ENCODE data around the gene FBXO48.

FBXO48 gene

DNA sequence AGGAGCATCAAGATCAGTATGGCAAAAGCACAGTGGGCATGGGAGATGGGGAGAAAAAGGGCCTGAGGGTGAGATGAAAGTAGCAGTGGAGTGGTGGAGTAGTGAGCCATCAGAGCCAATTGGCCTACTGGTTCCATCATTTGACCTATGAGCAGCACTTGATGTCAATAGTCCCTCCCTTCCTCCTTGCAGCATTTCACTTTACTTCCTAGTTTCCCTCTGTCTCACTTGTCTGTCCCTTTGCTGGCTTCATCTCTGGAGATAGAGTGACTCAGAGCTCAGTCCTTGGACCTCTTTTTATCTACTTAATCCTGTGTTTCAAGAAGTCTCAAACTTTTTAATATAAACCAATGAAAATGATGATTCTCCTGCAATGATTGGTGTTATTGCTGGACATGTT lies 32.1 kb downstream of the FBXO48 start:
- DNase-seq, result no peak

DNA sequence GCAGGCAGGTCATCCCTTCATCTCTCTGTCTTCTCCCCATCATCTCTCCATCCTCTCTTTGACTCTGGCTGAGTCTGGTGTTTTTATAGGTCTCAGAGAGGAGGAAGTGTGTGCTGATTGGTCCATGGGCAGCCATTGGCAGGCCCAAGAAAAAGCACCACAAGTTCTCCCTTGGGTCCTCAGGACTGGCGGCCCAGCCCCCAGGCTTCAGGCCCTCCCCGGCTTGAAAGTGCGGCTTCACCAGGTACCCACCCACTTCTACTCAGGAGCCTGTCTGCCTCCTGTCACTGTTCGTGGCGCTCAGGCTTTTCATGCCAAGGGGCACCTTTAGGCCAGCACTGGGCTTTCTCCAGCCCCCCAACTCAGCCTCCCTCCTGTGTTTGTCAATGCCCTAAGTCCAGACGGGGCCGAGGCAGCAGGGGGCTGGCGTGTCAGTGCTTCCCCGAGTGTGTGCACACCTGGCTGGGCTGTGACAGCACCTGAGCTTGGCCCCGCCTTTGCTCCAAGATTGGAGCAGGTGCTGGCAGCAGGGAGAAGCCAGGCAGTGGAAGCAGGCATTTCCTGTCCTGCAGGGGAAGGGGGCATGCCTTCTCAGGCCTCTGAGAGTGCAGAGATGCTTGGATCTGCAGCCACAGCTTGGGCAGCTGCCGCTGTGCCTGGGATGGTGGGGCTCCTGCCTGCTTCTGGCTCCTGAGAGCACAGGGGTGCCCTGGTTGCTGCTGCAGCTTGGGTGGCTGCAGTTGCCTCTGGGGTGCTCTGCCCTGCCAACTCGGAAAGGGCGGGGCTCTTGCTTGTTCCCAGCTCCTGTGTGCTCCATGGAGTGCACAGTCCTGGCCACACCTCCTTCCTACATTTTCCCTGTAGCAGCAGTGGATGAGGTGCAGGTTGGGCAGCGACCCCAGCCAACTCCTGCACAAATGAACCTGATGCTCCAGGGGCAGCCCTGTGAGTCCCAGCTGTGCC lies 34.1 kb downstream of the FBXO48 start:
- no peak for DNase-seq

DNA sequence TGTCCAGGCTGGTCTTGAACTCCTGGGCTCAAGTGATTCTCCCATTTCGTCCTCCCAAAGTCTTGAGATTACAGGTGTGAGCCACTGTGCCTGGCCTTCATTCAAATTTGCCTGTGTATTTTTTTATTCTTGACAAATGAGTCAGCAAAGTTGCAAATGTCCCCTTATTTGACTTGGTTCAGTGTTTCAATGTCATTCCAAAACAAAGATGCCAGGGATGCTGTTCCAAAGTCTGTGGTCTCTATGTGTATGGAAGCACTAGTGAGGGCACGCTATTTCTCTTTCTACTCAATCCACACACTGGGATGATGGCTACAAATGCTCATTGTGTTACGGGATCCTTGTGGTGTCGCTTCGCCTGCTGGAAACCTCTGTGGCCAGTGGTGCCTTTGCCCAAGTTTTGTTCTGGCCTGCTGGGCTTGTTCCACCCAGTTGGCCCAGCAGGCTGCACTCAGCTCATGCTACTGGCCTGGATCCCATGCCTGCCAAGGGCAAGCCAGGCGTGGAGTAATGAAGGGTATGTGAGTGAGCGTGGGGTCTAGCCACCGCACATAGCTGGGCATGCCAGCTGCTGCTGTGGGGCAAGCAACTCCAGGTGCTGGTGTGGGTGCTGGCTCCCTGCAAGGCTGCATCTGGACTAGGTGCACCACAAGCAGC lies 35.6 kb downstream of the FBXO48 start:
- DNase-seq, result no peak

DNA sequence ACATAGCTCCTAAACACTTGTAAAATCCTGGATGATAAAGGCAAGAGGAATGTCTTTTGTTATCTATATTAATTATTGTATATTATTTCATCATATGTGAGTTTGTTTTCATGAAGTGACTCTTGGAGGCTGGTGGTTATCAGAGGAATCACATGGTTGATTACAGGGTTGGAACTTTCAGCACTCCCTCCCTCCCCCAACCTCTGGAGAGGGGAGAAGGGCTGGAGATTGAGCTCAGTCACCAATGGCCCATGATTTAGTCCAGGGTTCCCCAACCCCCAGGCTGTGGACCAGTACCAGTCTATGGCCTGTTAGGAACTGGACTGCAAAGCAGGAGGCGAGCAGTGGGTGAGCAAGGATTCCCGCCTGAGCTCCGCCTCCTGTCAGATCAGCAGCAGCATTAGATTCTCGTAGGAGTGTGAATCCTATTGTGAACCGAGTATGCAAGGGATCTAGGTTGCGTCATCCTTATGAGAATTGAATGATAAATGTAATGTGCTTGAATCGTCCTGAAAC lies 37.7 kb downstream of the FBXO48 start:
- no peak for DNase-seq

DNA sequence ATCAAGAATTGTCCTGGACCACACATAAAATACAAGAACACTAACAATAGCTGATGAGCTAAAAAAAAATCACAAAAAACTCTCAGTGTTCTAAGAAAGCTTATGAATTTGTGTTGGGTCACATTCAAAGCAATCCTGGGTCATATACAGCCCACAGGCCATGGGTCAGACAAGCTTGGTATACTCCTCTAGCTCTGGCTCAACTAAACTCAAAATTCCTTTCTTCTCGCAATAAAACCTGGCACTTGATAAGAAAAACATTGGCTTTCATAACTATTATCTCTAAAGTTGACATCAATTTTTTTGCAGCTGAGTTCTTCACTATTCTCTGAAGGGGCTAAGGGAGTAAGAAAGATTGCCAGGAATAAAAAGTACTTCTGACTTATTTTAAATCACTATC lies 38.3 kb downstream of the FBXO48 start:
- DNase-seq, result no peak

DNA sequence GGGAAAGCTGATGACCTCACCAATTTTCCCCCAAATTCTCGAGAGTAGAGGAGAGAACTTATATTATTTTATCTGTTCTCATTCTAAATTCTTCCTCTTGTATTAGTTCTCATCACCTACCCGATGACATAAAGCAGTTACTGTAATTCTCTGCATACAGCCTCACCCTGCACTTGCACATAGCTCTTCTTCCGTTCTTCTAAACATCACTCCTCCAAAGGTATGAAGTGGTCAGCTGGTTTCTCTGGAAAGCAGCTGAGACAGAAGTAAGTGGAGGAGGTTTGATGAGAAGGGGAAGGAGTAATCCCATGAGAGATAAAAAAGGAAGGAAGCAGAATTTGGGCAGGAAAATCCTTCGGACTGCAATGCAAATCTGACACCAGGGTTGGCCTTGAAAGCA lies 39.0 kb downstream of the FBXO48 start:
- DNase-seq, result no peak

DNA sequence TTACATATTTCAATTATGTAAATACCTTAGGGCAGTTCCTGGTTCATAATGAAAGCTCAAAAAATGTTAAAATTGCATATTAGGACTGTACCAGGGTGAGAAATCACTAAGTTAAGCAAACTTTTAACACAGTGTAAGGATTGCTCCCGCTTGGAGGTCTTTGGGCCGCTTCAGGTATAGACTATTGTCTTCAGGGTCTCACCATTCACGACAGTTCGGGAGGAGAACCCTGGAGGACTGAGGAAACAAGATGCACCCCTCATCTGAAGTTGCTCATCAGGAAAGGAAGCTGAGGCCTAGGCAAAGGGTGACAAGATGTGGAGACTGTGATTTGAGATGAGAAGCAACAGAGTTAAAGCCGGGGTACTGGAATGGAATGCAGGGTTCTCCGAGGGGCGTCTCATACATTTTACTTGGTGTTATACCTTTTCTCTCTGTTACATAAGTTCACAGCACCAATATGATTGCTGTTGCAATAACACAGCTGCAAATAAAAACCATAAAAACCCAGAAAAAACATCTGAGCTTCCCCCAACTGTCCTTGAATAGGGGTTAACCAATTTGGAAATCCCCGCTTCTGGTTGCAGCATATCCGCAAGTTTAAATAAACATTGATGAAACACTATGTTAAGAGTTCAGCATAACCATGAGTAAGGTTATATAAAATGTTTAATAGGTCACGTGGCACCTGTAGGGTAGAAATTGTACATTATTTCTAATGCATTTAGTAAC lies 40.1 kb downstream of the FBXO48 start:
- DNase-seq, result no peak

DNA sequence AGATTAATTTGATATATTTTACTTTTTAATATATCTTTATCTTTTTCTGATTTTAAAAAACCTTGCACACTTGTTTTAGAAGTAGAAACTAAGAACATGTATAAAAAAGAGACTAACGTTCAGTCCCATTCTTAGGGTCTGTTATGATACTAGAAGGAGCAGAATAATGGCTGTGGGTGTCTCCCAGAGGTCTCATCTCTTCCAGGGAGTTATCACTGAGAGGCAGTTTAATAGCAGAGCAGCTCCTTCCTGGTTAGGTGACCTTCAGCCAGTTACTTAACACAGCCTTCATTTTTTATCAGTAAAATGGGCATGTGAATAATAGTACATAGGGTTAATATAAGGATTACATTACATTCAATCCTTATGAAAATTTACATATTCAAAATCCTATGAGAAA lies 40.6 kb downstream of the FBXO48 start:
- no peak for DNase-seq

DNA sequence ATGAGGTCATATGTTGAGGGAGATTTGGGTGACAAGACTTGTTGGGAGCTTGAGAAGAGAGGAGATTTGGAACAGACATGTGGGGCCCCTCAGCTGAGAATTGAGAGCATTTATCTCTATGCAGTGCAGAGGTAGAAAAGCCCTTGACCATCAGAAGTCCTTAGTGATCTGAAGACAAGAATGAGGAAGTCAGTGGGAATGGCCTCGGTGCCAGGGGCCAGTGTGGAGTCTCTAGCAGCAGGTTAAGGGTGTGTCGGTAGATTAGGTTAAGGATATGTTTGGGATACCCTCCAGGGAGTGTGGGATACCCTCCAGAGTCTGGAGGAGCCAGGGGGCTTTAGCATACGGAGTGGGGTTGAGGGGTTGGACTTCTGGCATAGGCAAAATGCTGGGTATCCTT lies 41.6 kb downstream of the FBXO48 start:
- no peak for DNase-seq

DNA sequence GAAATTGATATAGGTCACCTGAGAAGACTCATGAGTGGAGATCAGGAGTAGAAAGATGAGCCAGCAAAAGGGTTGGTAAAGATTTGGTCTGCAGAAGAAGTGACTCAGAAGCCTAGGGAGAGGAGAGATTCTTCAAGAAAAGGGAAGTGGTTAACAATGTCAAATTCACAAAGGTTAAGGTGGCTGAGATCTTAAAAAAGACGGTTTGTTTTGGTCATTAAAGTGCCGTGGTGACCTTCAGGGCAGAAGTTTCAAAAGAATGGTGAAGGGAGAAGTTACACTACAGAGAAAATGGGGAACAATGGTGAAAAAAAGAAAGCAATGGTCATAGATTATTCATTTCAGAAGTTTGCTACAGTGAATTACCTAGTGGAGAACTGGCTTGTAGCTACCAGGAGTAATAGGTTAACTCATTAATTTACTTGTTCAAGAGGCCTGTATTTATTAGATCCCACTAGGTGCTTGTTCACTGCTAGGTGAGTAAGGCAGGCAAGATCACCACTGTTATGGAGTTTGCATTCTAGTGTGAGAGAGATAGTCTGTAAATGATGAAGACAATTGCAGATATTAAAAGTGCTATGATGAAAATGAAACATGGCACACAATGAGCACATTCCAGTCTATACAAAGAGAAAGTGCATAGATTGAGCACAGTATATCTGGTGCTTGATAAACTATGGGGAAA lies 43.0 kb downstream of the FBXO48 start:
- no peak for DNase-seq

DNA sequence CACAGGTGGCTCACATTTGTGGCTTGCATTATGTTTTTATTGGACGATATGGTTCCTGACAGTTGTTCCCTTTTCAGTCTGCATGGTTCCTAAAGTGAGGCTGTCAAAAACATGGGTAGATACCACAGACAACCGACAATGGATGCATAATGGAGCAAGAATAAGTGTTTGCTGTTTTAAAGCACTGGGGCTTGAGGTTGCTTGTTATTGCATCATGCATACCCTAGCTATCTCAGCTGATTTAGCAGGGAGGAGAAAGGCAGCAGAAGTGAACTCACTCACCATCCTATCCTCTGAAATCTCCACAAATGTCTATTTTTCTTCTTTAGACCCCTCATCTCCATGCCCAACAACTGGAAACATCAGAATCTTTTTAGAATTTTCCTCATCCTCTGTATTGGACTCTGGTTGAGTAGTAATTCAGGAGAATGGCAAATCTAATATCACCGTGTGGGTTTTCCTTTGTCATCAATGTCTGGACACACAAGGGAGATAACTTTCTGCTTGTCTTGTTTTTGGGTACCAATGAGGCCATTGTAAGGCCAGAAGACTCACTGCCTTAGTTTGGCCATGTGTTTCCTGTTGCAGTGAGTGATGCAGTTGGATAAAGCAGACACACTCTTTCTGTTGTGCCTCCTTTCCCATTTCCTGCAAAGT lies 46.7 kb downstream of the FBXO48 start:
- no peak for DNase-seq

DNA sequence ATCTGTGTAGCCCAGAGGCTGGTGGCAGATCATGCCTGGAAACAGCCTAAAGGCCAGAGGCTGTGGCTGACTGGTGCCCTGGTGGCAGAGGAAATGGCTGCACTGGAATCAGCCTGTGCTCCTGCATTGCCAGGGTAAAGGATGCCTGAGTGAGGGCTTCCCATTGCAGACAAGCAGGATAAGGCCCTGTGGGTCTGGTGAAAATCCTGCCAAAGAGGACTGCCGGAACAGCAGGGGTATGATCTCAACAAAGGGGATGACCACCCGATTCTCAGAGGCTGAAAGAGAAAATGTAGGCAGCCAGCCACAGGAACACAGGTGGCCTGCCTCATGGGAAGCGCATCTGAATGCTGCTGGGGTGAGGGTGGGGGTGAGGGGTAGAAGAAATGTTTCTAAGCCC lies 48.2 kb downstream of the FBXO48 start:
- DNase-seq, result no peak

DNA sequence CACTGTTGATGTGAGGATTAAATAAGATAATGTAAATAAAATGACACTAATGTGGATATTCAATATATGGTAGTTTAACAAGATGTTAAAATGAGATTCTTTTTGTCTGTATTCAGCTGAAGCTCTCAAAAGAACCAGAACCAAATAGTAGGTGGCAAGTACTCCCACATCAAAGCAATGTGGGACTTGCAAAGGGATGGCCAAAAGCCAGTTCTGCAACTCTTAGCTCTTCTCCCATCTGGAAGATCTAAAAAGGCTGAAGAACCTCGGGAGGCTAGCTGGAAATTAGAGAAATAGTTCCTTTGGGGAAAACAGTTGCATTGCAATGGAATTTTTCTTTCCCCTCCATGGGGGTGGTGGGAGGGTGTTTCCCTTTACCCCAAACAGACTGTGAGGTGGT lies 48.7 kb downstream of the FBXO48 start:
- no peak for DNase-seq

DNA sequence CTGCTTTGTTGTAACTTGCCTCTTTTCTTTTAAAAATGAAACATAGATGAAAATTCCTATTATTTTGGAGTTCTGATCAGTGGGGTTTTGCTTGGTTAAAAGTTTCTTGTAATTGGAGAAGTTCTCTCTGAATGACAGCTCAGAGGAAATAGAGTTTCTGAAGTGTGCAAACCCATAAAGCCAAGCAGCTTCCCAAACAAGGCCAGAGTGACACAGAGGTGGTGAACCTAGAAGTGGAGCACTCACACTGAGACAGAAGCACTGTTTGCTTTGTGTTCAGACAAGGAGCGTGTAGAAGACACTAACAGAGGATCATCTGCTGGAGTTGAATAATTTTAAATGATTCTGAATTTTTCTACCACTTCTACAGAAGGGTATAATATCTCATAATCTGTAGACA lies 49.2 kb downstream of the FBXO48 start:
- no peak for DNase-seq

DNA sequence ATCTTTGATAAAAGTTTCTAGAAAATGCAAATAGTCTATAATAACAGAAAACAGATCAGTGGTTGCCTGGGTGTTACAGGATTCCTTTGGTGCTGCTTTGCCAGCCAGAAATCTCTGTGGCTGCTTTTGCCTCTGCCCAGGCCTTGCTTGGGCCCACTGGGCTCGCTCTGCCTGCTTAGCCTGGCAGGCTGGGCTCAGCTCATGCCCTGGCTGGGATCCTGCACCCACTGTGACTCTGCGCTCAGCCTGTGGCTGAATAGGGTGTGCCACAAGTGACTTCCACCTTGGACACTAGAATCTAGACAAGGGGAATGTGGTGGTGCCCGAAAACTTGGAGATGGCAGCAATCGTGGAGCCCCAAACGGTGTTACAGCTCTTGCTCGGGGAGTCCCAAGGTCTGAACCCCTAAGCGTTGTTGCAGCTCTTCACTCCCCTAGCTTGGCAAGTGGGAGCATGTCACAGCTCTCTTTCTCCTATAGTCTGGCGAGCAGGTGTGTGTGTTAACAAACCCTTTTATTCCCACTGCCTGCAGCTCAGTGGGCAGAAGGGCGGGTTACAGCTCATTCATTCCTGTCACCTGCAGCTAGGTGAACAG lies 50.9 kb downstream of the FBXO48 start:
- no peak for DNase-seq

DNA sequence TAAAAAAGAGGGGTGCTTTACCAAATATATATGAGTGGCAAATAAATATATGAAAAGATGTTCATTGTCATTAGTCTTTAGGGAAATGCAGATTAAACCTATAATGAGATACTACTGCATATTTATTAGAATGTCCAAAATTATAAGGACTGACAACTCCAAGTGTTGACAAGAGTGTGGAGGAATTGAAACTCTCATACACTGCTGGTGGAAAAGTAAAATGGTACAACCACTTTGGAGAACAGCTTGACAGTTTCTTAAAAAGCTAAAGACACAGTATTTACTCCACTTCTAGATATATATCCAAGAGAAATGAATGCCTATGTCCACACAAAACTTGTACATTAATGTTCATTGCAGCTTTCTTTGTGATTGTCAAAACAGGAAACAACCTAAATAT lies 51.6 kb downstream of the FBXO48 start:
- no peak for DNase-seq

DNA sequence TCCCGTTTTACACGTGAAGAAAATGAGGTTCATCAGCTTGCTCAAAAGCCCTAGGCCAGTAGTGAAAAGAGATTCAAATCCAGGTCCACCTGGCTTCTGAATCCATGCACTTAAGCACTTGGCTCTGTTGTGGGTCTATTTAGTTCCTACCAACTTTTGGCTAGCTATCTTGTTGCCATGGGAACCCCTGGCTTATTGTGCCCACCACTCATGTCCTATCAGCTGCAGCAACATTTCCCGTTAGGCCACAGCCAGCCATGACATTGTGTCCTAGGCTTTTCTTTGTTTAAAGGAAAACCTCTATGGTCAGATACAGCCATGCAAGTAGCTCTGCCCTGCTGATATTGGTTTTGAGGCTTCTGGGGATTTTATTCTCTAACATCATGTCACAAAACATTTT lies 52.2 kb downstream of the FBXO48 start:
- no peak for DNase-seq

DNA sequence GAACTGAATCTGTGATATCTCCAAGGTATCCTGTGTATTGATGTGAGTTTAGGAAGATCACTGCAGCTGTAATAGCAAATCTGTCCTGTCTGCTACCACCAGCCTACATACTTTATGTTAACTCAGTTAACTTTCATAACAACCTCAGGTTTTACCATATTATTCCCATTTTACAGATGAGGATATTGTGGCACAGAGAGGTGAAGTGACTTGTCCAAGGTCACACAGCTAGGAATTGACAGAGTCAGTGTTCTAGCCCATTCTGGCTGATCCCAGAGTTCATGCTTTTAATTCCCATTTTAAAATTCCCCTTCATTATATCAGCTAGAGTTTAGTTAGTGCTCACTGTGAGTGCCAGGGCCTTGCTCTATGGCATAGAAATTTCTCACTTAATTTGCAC lies 52.6 kb downstream of the FBXO48 start:
- DNase-seq, result no peak

DNA sequence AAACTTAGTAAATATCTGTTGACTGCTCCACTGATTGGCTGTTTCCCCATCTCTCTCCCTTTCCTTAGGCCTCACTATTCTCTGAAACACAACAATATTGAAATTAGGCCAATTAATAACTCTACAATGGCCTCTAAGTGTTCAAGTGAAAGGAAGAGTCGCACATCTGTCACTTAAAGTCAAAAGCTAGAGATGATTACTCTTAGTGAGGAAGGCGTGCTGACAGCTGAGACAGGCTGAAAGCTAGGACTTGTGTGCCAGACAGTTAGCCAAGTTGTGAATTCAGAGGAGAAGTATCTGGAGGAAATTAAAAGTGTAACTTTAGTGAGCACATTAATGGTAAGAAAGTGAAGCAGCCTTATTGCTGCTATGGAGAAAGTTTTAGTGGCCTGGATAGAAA lies 53.6 kb downstream of the FBXO48 start:
- no peak for DNase-seq

DNA sequence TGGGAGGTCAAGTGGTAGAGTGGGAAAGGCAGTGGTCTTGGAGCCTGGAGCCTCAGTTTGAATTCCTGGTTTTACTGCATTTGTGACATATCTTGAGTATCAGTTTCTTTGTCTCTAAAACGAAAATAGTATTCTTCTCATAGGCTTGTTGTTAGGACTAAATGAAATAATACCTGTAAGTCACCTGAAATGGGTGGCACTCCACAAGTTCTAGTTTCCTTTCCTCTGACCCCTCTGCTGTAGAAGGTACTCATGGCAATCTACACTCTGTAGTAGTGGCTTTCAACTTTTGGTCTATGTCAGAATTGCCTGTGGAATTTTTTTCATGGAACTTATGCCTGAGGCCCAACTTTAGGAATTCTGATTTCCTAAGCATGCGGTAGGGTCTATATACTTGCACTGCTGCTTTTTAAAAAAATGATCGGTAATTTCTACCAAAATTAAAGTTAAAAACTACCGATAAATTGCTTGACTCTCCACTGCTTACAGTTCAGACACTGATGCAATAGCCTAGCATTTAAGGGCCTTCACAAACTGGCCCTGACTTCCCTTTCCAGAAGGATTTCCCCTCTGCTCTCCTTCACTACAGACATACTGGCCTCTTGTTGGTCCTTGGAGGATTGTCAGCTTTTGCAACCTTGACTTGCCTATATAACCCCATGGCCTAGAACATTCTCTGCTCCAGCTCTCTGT lies 54.8 kb downstream of the FBXO48 start:
- DNase-seq, result no peak

DNA sequence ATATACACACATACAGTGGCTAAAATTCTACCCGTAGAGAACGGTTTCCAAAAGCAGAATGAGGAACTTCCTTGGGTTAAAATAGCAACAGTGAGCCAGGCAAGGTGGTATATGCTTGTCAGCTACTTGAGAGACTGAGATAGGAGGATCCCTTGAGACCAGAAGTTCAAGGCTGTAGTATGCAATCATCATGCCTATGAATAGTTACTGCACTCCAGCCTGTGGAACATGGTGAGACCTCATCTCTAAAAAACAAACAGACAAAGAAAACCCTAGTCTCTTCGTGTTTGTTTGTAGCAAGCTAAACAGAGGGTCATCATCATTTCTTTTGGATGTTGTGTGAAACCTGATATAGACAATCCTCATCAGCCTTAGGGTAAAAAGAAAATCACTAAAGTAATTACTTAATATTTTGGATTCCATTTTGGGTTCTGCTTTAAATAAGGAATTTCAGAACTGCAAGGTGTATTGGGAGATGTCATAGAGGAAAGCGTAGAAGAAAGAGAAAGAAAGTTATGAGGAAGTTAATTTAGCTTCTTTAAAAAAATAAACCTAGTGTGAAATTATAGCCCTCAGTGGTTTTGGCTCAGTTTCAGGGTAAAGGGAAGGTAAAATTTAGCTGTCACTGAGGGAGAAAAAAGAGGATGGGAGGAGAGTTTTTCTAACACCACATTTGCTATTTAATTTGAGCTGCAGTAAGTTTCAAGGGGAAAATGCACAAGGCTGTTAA lies 55.5 kb downstream of the FBXO48 start:
- no peak for DNase-seq
